GM10847 (cell line): ENCODE data around the gene SHPK.

Experiments used
- POLR2A ChIP-seq: IDR thresholded peaks from 2 replicates; pipeline ENCODE4 v1.6.1; 2011; ENCODE audit not compliant: insufficient read length; ENCODE audit errors: extremely low read depth

The SHPK gene, protein sequence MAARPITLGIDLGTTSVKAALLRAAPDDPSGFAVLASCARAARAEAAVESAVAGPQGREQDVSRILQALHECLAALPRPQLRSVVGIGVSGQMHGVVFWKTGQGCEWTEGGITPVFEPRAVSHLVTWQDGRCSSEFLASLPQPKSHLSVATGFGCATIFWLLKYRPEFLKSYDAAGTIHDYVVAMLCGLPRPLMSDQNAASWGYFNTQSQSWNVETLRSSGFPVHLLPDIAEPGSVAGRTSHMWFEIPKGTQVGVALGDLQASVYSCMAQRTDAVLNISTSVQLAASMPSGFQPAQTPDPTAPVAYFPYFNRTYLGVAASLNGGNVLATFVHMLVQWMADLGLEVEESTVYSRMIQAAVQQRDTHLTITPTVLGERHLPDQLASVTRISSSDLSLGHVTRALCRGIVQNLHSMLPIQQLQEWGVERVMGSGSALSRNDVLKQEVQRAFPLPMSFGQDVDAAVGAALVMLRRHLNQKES

DNA sequence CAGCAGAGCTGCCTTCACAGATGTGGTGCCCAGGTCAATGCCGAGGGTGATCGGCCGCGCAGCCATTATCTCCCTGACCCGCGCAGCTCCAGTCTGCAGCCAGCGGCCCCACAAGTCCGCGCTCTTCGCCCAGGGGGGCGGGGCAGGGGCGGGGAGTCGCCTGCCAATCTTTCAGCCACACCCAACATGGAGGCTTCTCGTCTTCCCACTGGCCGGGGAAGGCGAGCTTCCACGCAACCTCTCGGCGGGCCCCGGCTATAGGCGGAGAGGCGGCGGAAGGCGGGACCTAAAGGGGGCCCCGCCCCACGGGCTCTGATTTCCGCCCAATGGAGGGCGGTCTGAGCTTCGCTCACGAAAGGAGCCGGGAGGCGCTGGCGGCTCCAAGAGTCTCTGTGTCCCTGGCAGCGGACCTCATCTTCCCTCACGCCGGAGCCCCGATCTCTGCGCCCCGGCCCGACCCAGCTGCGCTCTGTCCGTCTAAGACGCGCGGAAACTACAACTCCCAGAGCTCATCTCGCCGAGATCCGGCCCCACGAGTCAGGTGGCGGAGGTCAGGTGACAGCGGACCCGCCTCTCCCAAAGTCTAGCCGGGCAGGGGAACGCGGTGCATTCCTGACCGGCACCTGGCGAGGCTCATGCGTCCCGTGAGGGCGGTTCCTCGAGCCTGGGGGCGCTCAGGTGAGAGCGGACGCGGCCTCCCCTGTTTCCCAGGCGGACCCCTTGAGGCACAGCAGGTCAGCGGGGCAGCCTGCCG lies at the start of gene SHPK, which contains the start of gene CTNS:
Gene SHPK, minus strand, starts transcription at position 97 of the 754 bp plus-strand sequence. Its CDS starts 31 bp downstream, at position 66.
Gene CTNS, plus strand, starts transcription at position 607 of the 754 bp plus-strand sequence. CDS start 3,447 bp downstream, outside the sequence.
- TF ChIP-seq POLR2A, result peak; percentile 78

DNA sequence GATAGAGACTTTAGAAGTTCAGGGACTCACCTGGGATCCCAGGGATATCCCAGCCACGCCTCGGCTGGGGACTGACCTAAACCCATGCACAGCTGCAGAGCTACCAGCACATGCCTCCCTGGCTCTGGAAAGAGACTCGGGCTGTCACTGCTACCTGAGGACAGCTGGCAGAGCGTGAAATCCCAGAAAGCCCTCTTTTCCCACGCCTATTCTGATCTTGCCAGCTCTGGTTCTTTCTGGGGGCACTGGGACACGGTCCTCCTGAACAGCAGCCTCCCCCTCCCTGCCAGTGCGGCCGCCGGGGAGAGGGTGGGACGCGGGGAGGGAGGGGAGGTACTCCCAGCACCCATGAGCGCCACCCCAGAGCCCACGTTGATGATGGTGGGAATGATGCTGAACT lies 49.1 kb upstream of the SHPK start:
- no peak for TF ChIP-seq POLR2A

- TF ChIP-seq POLR2A, result no peak
These were observed 47.0 kb upstream of the SHPK start for GRCh38 chr17:3683054-3683511.

DNA sequence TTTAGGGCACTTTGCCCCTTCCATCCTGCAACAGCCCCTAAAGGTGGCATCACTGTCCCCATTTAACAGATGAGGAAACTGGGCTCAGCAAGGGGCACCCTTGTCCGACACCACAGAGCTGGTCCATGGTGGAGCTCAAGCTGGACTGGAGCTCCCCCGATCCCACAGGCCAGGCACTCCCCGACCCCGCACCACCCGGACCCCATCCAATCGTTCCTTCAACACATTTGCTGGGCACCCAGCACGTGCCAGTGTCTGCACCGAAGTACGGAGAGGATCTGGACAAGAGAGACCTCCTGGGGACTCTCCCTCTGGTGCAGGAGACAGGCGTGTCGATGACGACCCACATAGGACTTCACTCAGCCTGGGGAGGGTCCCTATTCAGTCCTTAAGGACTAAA lies 46.0 kb upstream of the SHPK start:
- TF ChIP-seq POLR2A, result no peak

GRCh38 chr17:3681565-3681964 lies 45.5 kb upstream of the SHPK start:
- no peak for TF ChIP-seq POLR2A

DNA sequence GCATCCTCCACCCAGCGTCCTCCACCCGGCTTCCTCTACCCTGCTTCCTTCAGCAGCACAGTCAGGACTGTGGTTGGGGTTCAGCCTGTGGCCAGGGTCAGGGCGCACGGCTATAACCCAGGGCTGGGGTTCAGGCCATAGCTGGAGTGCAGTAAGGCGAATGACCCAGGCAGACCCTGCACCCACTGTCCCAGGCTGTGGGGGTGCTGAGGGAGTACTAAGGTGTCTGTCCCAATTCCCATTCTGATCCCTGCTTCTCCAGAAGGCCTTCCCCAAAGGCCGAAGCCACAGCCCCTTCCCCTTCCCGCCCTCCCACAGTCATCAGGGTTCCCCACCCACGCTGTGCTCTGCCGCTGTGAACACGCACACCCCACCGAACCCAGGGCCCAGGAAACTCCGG lies 45.0 kb upstream of the SHPK start:
- no peak for TF ChIP-seq POLR2A

- no peak for TF ChIP-seq POLR2A
These were observed 43.6 kb upstream of the SHPK start for GRCh38 chr17:3679531-3680126.

DNA sequence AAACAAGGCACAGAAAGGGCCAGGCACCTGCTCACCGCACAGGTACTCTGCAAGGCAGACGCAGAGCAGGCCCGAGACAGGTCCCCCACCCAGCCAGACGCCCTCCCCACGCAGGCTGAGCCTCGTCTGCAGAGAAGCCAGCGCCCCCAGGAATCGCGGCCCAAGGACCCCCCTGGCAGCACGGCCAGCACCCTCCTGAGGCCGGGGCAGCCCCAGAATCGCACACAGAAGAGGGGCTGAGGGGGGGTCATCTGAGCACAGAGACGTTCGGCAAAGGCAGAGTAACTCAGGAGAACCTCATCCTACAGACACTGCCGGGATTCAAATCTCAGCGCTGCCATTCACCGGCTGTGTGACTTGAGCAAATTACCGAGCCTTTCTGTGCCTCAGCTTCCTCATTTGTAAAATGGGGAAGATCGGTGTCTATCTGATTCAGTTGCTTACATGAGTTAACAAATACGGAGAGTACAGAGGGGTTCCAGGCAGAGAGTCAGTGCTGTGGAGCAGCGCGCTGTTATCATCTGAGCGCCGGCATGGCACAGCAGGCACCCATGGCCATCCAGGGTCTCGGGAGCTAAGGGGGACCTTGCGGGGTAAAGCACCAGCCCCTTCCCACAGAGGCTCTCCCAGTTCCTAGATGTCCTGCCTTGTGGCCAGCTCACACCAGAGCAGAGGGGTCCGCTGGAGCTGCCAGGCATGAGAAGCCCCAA lies 42.9 kb upstream of the SHPK start:
- no peak for TF ChIP-seq POLR2A

- TF ChIP-seq POLR2A, result no peak
These were observed 42.2 kb upstream of the SHPK start for GRCh38 chr17:3678095-3678820.

GRCh38 chr17:3675886-3676285 lies 39.8 kb upstream of the SHPK start:
- no peak for TF ChIP-seq POLR2A

GRCh38 chr17:3672571-3672970 lies 36.5 kb upstream of the SHPK start:
- no peak for TF ChIP-seq POLR2A

GRCh38 chr17:3669548-3669947 lies 33.5 kb upstream of the SHPK start:
- no peak for TF ChIP-seq POLR2A

GRCh38 chr17:3669085-3669347 lies 33.0 kb upstream of the SHPK start:
- TF ChIP-seq POLR2A, result no peak

GRCh38 chr17:3668279-3669084 lies 32.4 kb upstream of the SHPK start, which contains the start of the genes EMC6 and TAX1BP3:
EMC6 (plus strand) TSS chr17:3668812; CDS start chr17:3669147, 335 bp downstream.
TAX1BP3 (minus strand) TSS chr17:3668578; CDS start chr17:3668526, 52 bp downstream.
- TF ChIP-seq POLR2A, result peak; percentile 85
